Prostate gland (tissue), 2 donors: ENCODE measurements around the gene PRKACB. TPM values are rescaled to one million over a fixed set of nuclear protein-coding genes. Genes with fewer than 3 reads are reported as not detected.
"Not testable (repeated sequence)": the region's sequence is repeated elsewhere in the genome, so short reads cannot be mapped to it uniquely, and the experiment has no call there.

Experiments
- DNase-seq: peaks from one replicate; pipeline ENCODE4 v3.0.0-alpha.2; 2019; ENCODE audit warnings: low spot score
- H3K27ac ChIP-seq, 2 donors: fragments of 200-600 bp; sonication (generic); 2 replicates each; pipeline ENCODE4 v1.5.1; 2017 to 2019
- H3K27me3 ChIP-seq: fragments of 200-600 bp; sonication (generic); replicated peaks from 2 replicates; pipeline ENCODE4 v1.5.1; 2019; ENCODE audit not compliant: insufficient read depth
- H3K36me3 ChIP-seq, 2 donors: fragments of 200-600 bp; sonication (generic); 1 replicate in 1 of 2; 2 replicates in 1 of 2; pipeline versions ENCODE4 v1.5.1 to v1.8.1; 2017 to 2019
- H3K4me1 ChIP-seq: fragments of 200-600 bp; sonication (generic); replicated peaks from 2 replicates; pipeline ENCODE4 v1.5.1; 2019
- H3K4me3 ChIP-seq, 2 donors: fragments of 200-600 bp; sonication (generic); 2 replicates each; pipeline ENCODE4 v1.5.1; 2017 to 2019
- H3K9me3 ChIP-seq: fragments of 200-600 bp; sonication (generic); 2 replicates; pipeline ENCODE4 v1.5.1; 2017
- POLR2A ChIP-seq: fragments of 450-650 bp; IDR thresholded peaks from one replicate; pipeline ENCODE4 v1.6.1; 2016; ENCODE audit warnings: antibody characterized with exemption, mild to moderate bottlenecking
- POLR2AphosphoS5 ChIP-seq: sonication (generic); formaldehyde crosslinking; IDR thresholded peaks from one replicate; pipeline ENCODE4 v1.6.1; 2017; ENCODE audit warnings: antibody characterized with exemption
- WGBS: methylation state at CpG from one replicate; pipeline ENCODE4 v1.1.5; 2018; 5-methylcytosine and 5-hydroxymethylcytosine counted together
- intact Hi-C: fragments of 100-400 bp; cut with DNase I; formaldehyde crosslinking; loops from one replicate; pipeline ENCODE4 v1.14.2; 2022
- total RNA-seq, 2 donors: library from RNA; depleted of rRNA; stranded (reverse); fragments of >200 nt; gene quantifications; one replicate each; pipeline ENCODE4 v1.1.0, GENCODE V29; 2016
- TF ChIP-seq, protein P1 (sequence below), 4 experiments: fragments of 200-600 bp in 2 of 4; fragments of 450-650 bp in 2 of 4; sonication (generic) in 2 of 4; IDR thresholded peaks; 1 replicate in 3 of 4; 2 replicates in 1 of 4; pipeline ENCODE4 v1.5.1; 2016 to 2019; ENCODE audit warnings: antibody characterized with exemption in 4 of 4, mild to moderate bottlenecking in 2 of 4, moderate library complexity in 2 of 4

PRKACB gene
- total RNA-seq, 2 donors from 2014 or later: 24.7 to 29.3 TPM

DNA sequence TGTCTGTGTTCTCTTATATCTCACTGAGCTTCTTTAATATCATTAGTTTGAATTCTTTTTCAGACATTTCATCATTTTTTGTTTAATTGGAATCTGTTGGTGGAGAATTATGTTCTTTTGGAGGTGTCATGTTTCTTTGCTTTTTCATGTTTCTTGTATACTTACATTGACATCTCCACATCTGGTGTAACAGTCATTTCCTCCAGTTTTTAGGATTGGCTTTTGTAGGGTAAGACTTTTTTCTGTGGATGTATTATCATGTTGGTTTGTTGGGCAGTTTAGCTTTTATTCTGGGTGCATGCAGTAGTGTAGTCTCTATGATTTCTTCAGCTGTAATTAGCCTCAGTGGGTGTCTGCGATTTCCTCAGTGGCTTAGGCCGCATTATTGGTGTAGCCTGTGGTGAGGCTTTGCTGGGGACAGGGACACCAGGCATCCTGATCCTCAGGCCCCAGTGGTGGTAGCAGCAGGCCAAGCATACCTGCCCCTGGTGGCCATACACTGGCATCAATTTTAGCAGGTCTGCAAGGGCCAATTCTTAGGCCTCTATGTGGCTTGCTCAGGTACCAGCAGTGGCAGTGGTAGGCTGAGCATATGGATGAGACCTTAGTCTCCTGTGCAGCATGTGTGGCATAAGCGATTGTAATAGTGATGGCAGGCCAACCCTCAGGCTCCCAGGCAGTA lies 79.8 kb downstream of the PRKACB start:
- DNase-seq: no peak
- intact Hi-C loops: no loop called here
- no peak overlapping the region for H3K27ac ChIP-seq
- TF ChIP-seq, protein P1, sequence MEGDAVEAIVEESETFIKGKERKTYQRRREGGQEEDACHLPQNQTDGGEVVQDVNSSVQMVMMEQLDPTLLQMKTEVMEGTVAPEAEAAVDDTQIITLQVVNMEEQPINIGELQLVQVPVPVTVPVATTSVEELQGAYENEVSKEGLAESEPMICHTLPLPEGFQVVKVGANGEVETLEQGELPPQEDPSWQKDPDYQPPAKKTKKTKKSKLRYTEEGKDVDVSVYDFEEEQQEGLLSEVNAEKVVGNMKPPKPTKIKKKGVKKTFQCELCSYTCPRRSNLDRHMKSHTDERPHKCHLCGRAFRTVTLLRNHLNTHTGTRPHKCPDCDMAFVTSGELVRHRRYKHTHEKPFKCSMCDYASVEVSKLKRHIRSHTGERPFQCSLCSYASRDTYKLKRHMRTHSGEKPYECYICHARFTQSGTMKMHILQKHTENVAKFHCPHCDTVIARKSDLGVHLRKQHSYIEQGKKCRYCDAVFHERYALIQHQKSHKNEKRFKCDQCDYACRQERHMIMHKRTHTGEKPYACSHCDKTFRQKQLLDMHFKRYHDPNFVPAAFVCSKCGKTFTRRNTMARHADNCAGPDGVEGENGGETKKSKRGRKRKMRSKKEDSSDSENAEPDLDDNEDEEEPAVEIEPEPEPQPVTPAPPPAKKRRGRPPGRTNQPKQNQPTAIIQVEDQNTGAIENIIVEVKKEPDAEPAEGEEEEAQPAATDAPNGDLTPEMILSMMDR (IDR thresholded peaks at IDR 0.05): no peak
- TF ChIP-seq POLR2AphosphoS5 (no peak), POLR2A (no peak)
- H3K9me3 ChIP-seq: no peaks in the 10 kb centered on the region
- H3K4me3 ChIP-seq: no peak overlapping the region
- no peaks in the 10 kb centered on the region for H3K4me1 ChIP-seq
- whole genome bisulfite sequencing: 67% methylated on average over 3 of the region's 3 CpGs
- no peaks in the 10 kb centered on the region for H3K27me3 ChIP-seq
- H3K36me3 ChIP-seq: no peaks in the 10 kb centered on the region

DNA sequence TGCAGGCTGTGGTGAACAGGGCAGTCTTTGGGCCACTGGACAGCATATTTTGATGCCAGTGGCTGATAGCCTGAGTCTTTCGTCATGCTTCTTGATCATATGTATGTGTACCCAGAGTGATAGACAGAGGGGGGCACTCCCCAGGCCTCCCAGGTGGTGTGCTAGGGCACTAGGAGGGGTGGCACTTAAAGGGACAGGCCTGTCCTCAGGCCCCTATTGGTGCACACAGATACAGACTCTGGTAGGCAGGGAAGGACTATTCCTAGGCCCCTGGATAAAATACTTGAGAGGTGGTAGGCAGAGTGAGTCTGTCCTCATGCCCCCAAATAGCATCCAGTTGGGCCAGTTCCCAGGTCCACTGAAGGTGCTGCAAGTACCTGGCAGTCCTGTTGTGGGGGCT lies 80.8 kb downstream of the PRKACB start:
- H3K36me3 ChIP-seq: no peaks in the 10 kb centered on the region
- TF ChIP-seq, protein P1 (IDR thresholded peaks at IDR 0.05): no peak
- TF ChIP-seq POLR2AphosphoS5 (no peak), POLR2A (no peak)
- H3K9me3 ChIP-seq: no peaks in the 10 kb centered on the region
- H3K4me3 ChIP-seq: no peak overlapping the region
- no peaks in the 10 kb centered on the region for H3K4me1 ChIP-seq
- H3K27me3 ChIP-seq: no peaks in the 10 kb centered on the region
- 86% methylated on average over 1 of the region's 1 CpG for WGBS
- H3K27ac ChIP-seq: no peak overlapping the region
- intact Hi-C loops: no loop called here
- DNase-seq: no peak

GRCh38 chr1:84225646-84226045 lies 81.6 kb downstream of the PRKACB start:
- Histone ChIP-seq H3K36me3 (no peaks in the 10 kb centered on the region), H3K4me1 (no peaks in the 10 kb centered on the region), H3K9me3 (no peaks in the 10 kb centered on the region), H3K4me3 (no peak overlapping the region), H3K27me3 (no peaks in the 10 kb centered on the region), H3K27ac (no peak overlapping the region)
- intact Hi-C loops: no loop called here
- DNase-seq: no peak
- 88% methylated on average over 1 of the region's 1 CpG for WGBS
- TF ChIP-seq POLR2A (no peak), POLR2AphosphoS5 (no peak)
- TF ChIP-seq, protein P1 (IDR thresholded peaks at IDR 0.05): no peak

GRCh38 chr1:84232676-84233075 lies 88.6 kb downstream of the PRKACB start:
- H3K4me1 ChIP-seq, H3K9me3 ChIP-seq, H3K27me3 ChIP-seq, H3K27ac ChIP-seq, DNase-seq, H3K4me3 ChIP-seq, intact Hi-C loops, H3K36me3 ChIP-seq: not testable (repeated sequence)
- WGBS: 95% methylated on average over 3 of the region's 3 CpGs

GRCh38 chr1:84236256-84236655 lies 92.2 kb downstream of the PRKACB start:
- whole genome bisulfite sequencing: 79% methylated on average over 2 of the region's 2 CpGs
- Histone ChIP-seq H3K27ac (no peak overlapping the region), H3K27me3 (no peaks in the 10 kb centered on the region), H3K4me3 (no peak overlapping the region), H3K9me3 (no peaks in the 10 kb centered on the region), H3K36me3 (no peaks in the 10 kb centered on the region), H3K4me1 (no peaks in the 10 kb centered on the region)
- DNase-seq: no peak
- intact Hi-C loops: no loop called here
- TF ChIP-seq POLR2A: no peak
- TF ChIP-seq, protein P1 (IDR thresholded peaks at IDR 0.05): no peak
- no peak for TF ChIP-seq POLR2AphosphoS5
